Fibroblast of lung (primary cell): ENCODE data around the gene NUCB1.

Experiments
- EZH2 ChIP-seq: IDR thresholded peaks from 2 replicates; pipeline ENCODE4 v1.5.1; 2012; ENCODE audit warnings: low read length, control low read depth, mild to moderate bottlenecking; ENCODE audit errors: missing control alignments
- TF ChIP-seq, protein P1 (sequence below), 2 donors: IDR thresholded peaks in 1 of 2; conservative IDR thresholded peaks in 1 of 2; 1 replicate in 1 of 2; 2 replicates in 1 of 2; pipeline ENCODE4 v1.5.1; 2011 to 2012; ENCODE audit warnings: low read length in 2 of 2, control low read depth in 1 of 2, inconsistent platforms in 1 of 2, low read depth in 1 of 2, mild to moderate bottlenecking in 1 of 2

DNA sequence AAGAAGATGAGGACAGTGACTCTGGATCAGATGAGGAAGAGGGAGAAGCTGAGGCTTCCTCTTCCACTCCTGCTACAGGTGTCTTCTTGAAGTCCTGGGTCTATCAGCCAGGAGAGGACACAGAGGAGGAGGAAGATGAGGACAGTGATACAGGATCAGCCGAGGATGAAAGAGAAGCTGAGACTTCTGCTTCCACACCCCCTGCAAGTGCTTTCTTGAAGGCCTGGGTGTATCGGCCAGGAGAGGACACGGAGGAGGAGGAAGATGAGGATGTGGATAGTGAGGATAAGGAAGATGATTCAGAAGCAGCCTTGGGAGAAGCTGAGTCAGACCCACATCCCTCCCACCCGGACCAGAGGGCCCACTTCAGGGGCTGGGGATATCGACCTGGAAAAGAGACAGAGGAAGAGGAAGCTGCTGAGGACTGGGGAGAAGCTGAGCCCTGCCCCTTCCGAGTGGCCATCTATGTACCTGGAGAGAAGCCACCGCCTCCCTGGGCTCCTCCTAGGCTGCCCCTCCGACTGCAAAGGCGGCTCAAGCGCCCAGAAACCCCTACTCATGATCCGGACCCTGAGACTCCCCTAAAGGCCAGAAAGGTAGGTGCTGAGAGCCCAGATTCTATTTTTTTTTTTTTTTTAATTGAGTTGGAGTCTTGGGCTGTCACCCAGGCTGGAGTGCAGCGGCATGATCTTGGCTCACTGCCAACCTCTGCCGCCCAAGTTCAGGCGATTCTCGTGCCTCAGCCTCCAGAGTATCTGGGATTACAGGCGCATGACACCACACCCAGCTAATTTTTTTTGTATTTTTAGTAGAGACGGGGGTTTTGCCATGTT, 25.6 kb upstream of the NUCB1 start:
- TF ChIP-seq, protein P1, sequence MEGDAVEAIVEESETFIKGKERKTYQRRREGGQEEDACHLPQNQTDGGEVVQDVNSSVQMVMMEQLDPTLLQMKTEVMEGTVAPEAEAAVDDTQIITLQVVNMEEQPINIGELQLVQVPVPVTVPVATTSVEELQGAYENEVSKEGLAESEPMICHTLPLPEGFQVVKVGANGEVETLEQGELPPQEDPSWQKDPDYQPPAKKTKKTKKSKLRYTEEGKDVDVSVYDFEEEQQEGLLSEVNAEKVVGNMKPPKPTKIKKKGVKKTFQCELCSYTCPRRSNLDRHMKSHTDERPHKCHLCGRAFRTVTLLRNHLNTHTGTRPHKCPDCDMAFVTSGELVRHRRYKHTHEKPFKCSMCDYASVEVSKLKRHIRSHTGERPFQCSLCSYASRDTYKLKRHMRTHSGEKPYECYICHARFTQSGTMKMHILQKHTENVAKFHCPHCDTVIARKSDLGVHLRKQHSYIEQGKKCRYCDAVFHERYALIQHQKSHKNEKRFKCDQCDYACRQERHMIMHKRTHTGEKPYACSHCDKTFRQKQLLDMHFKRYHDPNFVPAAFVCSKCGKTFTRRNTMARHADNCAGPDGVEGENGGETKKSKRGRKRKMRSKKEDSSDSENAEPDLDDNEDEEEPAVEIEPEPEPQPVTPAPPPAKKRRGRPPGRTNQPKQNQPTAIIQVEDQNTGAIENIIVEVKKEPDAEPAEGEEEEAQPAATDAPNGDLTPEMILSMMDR (conservative IDR thresholded peaks at IDR 0.05 in 1 of 2, IDR thresholded peaks at IDR 0.05 in 1 of 2; ENCODE audit: low read depth in 1 of 2, low read length in 2 of 2) = no peak
- TF ChIP-seq EZH2 = no peak
